HepG2 (cell line): ENCODE data around the gene PPP1R27. TPM values are rescaled to one million over a fixed set of nuclear protein-coding genes. Genes with fewer than 3 reads are reported as not detected.

Experiments
- AGO2 ChIP-seq: fragments of 200-400 bp; formaldehyde crosslinking; optimal IDR thresholded peaks from 2 replicates; pipeline ENCODE3; 2017; ENCODE audit warnings: mild to moderate bottlenecking, low read depth, low read length, moderate library complexity
- E2F1 ChIP-seq: sonication (generic); formaldehyde crosslinking; IDR thresholded peaks from 2 replicates; pipeline ENCODE4 v1.5.0; 2020; ENCODE audit warnings: missing genetic modification reagents
- KLF15 ChIP-seq: sonication (generic); formaldehyde crosslinking; IDR thresholded peaks from 2 replicates; pipeline ENCODE4 v1.8.1; 2023; ENCODE audit warnings: borderline replicate concordance, mild to moderate bottlenecking, inconsistent platforms, missing genetic modification reagents, mixed read lengths
- MTF2 ChIP-seq: sonication (generic); formaldehyde crosslinking; IDR thresholded peaks from 2 replicates; pipeline ENCODE4 v1.5.0; 2020; ENCODE audit warnings: missing genetic modification reagents, borderline replicate concordance
- NFIC ChIP-seq: IDR thresholded peaks from 2 replicates; pipeline ENCODE4 v1.6.1; 2012; ENCODE audit warnings: mild to moderate bottlenecking, low read length, inconsistent platforms
- NR2F2 ChIP-seq: IDR thresholded peaks from 2 replicates; pipeline ENCODE4 v1.6.1; 2012; ENCODE audit warnings: low read depth, inconsistent platforms, borderline replicate concordance
- RBM22 ChIP-seq: fragments of 200-400 bp; formaldehyde crosslinking; optimal IDR thresholded peaks from 2 replicates; pipeline ENCODE3; 2017; ENCODE audit warnings: mild to moderate bottlenecking, low read length, moderate library complexity
- REST ChIP-seq, 2 experiments: IDR thresholded peaks; 2 replicates each; pipeline ENCODE4 v1.6.1; 2011 to 2012; ENCODE audit warnings: low read length in 2 of 2, borderline replicate concordance in 1 of 2, low read depth in 1 of 2, mild to moderate bottlenecking in 1 of 2, moderate library complexity in 1 of 2
- SMARCE1 ChIP-seq: fragments of 450-650 bp; IDR thresholded peaks from 2 replicates; pipeline ENCODE4 v1.6.1; 2017; ENCODE audit warnings: borderline replicate concordance
- ZFP90 ChIP-seq: sonication (generic); formaldehyde crosslinking; IDR thresholded peaks from 2 replicates; pipeline ENCODE4 v1.8.0; 2022; ENCODE audit warnings: missing genetic modification reagents, mild to moderate bottlenecking, inconsistent platforms, borderline replicate concordance
- ZNF160 ChIP-seq: sonication (generic); formaldehyde crosslinking; IDR thresholded peaks from 2 replicates; pipeline ENCODE4 v1.8.0; 2022; ENCODE audit warnings: mild to moderate bottlenecking, inconsistent platforms, missing genetic modification reagents
- ZNF24 ChIP-seq: fragments of 450-650 bp; IDR thresholded peaks from 2 replicates; pipeline ENCODE4 v1.6.1; 2017; ENCODE audit warnings: antibody characterized with exemption, mild to moderate bottlenecking
- ZNF281 ChIP-seq: sonication (generic); formaldehyde crosslinking; IDR thresholded peaks from 2 replicates; pipeline ENCODE4 v1.4.0; 2020; ENCODE audit warnings: missing genetic modification reagents, borderline replicate concordance
- ZNF430 ChIP-seq: sonication (generic); formaldehyde crosslinking; IDR thresholded peaks from 2 replicates; pipeline ENCODE4 v1.9.0; 2021; ENCODE audit warnings: mild to moderate bottlenecking, missing genetic modification reagents
- ZNF788 ChIP-seq: sonication (generic); formaldehyde crosslinking; IDR thresholded peaks from 2 replicates; pipeline ENCODE4 v1.5.0; 2020; ENCODE audit warnings: mild to moderate bottlenecking, missing genetic modification reagents, borderline replicate concordance
- polyA plus RNA-seq, 8 experiments: library from polyadenylated mRNA; depleted of rRNA in 3 of 8; stranded (reverse) in 7 of 8; unstranded in 1 of 8; fragments of >200 nt; fragmentation: Illumina TruSeq in 4 of 8; extraction: Trizol in 4 of 8; gene quantifications; 2 replicates each; pipeline versions ENCODE4 v1.2.1 to v1.2.3, GENCODE V29; 2011 to 2016; ENCODE audit warnings: low read depth in 4 of 8, missing spikeins in 1 of 8, mixed read lengths in 1 of 8; ENCODE audit not compliant: insufficient read depth in 1 of 8
- total RNA-seq, 5 experiments: library from RNA; depleted of rRNA; stranded (reverse); fragments of >200 nt; fragmentation: Illumina TruSeq; extraction: Trizol; gene quantifications; 2 replicates each; pipeline ENCODE4 v1.2.3, GENCODE V29; 2016; ENCODE audit warnings: low read depth in 1 of 5
- TF ChIP-seq, protein P1 (sequence below): sonication (generic); formaldehyde crosslinking; conservative IDR thresholded peaks from 2 replicates; pipeline ENCODE4 v1.8.0; 2022; ENCODE audit warnings: mild to moderate bottlenecking, moderate library complexity, missing genetic modification reagents
- TF ChIP-seq, protein P2 (sequence below): sonication (generic); formaldehyde crosslinking; IDR thresholded peaks from 2 replicates; pipeline ENCODE4 v1.8.0; 2023; ENCODE audit warnings: mild to moderate bottlenecking, missing genetic modification reagents

Gene PPP1R27
- total and polyA plus RNA-seq, 2 of the 13 experiments (the other 11 are each of a cell fraction or from before 2014, with no cell fraction given): 0.17 to 1.00 TPM

DNA sequence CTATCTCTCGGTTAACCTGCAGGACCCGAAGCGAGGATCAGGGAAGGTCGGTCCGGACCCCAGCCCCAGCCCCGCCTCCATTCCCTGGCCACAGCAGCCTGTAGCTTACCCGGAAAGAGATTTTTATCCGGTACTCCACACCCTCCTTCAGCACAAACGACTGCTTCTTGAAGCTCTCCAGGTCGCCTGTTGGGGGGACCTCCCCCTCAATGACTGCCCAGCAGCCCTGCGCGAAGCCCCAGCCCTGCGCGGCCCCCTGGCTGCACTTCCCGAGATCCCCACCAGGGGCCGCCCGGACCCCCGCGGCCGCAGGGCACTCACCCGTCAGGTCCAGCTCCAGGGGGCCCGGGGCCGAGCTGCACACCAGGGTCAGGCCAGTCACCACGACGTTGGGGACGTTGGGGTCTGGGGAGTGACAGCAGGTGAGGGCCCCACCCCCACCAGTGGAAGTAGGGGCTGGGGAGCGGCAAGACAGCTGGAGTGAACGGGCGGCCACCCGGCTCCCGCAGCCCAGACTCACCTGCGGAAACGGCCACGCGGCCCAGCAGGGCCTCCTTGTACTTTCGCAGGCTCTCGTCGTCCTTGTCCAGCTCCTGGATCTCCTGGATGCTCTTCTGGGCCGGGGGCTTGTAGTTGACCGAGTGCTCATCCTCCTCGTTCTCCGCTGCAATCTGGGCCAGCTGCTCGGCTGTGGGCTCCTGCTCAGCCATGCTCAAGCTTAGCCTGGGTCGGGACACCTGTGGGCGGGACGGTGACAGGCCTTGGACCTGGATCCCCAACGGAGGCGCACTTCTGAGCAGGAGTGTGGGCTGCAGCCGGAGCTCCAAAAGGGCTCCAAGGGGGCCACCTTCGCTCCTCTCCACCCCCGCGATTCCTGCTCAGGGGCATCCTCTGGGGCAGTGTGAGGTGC lies 34.6 kb upstream of the PPP1R27 start (continued):
- TF ChIP-seq ZNF788 (CRISPR knock-in tag) (no peak; the same call in 1 of the 2 replicates), KLF15 (no peak; the same call in 1 of the 2 replicates), NR2F2 (peak; percentile 34; the same call in 1 of the 2 replicates), ZFP90 (CRISPR knock-in tag) (peak; percentile 79), E2F1 (peak; percentile 41; the same call in 1 of the 2 replicates), ZNF430 (CRISPR knock-in tag) (peak; percentile 43; the same call in 1 of the 2 replicates), MTF2 (CRISPR knock-in tag) (no peak), REST (IDR thresholded peaks at IDR 0.05; ENCODE audit: borderline replicate concordance in 1 of 2, low read depth in 1 of 2, low read length in 2 of 2) (no peak), ZNF160 (CRISPR knock-in tag) (peak; percentile 25; the same call in 1 of the 2 replicates), NFIC (0 out of 2 replicates have a peak, but pooled peaks have one; percentile 41), AGO2 (peak; percentile 94), ZNF24 (no peak), ZNF281 (peak; percentile 36; the same call in 1 of the 2 replicates), RBM22 (peak; percentile 70), SMARCE1 (no peak)
- TF ChIP-seq, protein P1, sequence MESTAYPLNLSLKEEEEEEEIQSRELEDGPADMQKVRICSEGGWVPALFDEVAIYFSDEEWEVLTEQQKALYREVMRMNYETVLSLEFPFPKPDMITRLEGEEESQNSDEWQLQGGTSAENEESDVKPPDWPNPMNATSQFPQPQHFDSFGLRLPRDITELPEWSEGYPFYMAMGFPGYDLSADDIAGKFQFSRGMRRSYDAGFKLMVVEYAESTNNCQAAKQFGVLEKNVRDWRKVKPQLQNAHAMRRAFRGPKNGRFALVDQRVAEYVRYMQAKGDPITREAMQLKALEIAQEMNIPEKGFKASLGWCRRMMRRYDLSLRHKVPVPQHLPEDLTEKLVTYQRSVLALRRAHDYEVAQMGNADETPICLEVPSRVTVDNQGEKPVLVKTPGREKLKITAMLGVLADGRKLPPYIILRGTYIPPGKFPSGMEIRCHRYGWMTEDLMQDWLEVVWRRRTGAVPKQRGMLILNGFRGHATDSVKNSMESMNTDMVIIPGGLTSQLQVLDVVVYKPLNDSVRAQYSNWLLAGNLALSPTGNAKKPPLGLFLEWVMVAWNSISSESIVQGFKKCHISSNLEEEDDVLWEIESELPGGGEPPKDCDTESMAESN (CRISPR knock-in tag): no peak
- TF ChIP-seq, protein P2, sequence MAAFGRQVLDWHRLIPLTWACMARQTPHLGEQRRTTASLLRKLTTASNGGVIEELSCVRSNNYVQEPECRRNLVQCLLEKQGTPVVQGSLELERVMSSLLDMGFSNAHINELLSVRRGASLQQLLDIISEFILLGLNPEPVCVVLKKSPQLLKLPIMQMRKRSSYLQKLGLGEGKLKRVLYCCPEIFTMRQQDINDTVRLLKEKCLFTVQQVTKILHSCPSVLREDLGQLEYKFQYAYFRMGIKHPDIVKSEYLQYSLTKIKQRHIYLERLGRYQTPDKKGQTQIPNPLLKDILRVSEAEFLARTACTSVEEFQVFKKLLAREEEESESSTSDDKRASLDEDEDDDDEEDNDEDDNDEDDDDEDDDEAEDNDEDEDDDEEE (CRISPR knock-in tag): no peak; the same call in 1 of the 2 replicates
